GM10248 (cell line): ENCODE measurements around the gene CHD5.
A peak's percentile ranks its signal among the peaks of the same experiment; 100 is the strongest.

Experiments
- CTCF ChIA-PET: fragments of 300-600 bp; sonication (Branson Sonifier 250); formaldehyde crosslinking; extraction: SDS; loops from one replicate; lab custom pipeline; 2021; ENCODE audit warnings: antibody characterized with exemption; lab: Yijun Ruan, JAX
- POLR2A ChIA-PET: fragments of 350-650 bp; sonication (Branson Sonifier 250); formaldehyde crosslinking; extraction: SDS; loops from one replicate; lab custom pipeline; 2020; ENCODE audit warnings: antibody characterized with exemption; lab: Yijun Ruan, JAX
- DNase-seq: peaks from one replicate; pipeline ENCODE4 v3.0.0; 2012; ENCODE audit errors: extremely low spot score
- CTCF ChIP-seq: IDR thresholded peaks from 2 replicates; pipeline ENCODE4 v1.5.1; 2012; ENCODE audit warnings: mild to moderate bottlenecking, low read depth; ENCODE audit errors: extremely low read depth, missing control alignments, control extremely low read depth

Gene CHD5

GRCh38 chr1:6197746-6198427 lies 17.8 kb upstream of the CHD5 start:
- no peak for TF ChIP-seq CTCF
- CTCF ChIA-PET: interaction anchor here (1.3 to 1.8 kb wide), 3 partner anchors 8 to 12 kb away, joined by 4 to 12 read pairs (median 4); partner anchors contain the start of gene RNF207
- POLR2A ChIA-PET: interaction anchor here (0.7 kb wide), 1 partner anchor 403 kb away, joined by 4 read pairs; no protein-coding TSS in a partner anchor
- no peak for DNase-seq

GRCh38 chr1:6191968-6192367 lies 11.8 kb upstream of the CHD5 start:
- POLR2A ChIA-PET: interaction anchor here (0.6 kb wide), 1 partner anchor 42 kb away, joined by 3 read pairs; no protein-coding TSS in a partner anchor
- DNase-seq: no peak
- no peak for TF ChIP-seq CTCF
- CTCF ChIA-PET: interaction anchor here (1.3 to 1.5 kb wide), 2 partner anchors 11 to 13 kb away, joined by 3 to 6 read pairs; no protein-coding TSS in a partner anchor

- ChIA-PET POLR2A (no interaction called here), CTCF (interaction anchor here (1.2 to 2.8 kb wide), 3 partner anchors 10 to 16 kb away, joined by 3 to 11 read pairs (median 4); no protein-coding TSS in a partner anchor)
- TF ChIP-seq CTCF: no peak
- no peak for DNase-seq
Measured at GRCh38 chr1:6188466-6188865, 8.3 kb upstream of the CHD5 start.

GRCh38 chr1:6185635-6186382 lies 5.7 kb upstream of the CHD5 start:
- peak; percentile 49 for TF ChIP-seq CTCF
- no peak for DNase-seq
- CTCF ChIA-PET: interaction anchor here (0.6 to 2.4 kb wide), 10 partner anchors 8 to 46 kb away, joined by 3 to 9 read pairs (median 4); partner anchors contain the start of genes RNF207 and RPL22
- POLR2A ChIA-PET: no interaction called here

- DNase-seq: no peak
- TF ChIP-seq CTCF: no peak
- POLR2A ChIA-PET: no interaction called here
- CTCF ChIA-PET: interaction anchor here (0.6 to 2.4 kb wide), 10 partner anchors 9 to 47 kb away, joined by 3 to 9 read pairs (median 4); partner anchors contain the start of genes RNF207 and RPL22
Measured at GRCh38 chr1:6185151-6185550, 5.0 kb upstream of the CHD5 start.

- no peak for DNase-seq
- POLR2A ChIA-PET: no interaction called here
- CTCF ChIA-PET: interaction anchor here (1.8 to 2.4 kb wide), 3 partner anchors 16 to 22 kb away, joined by 3 to 9 read pairs (median 8); partner anchors contain the start of gene RNF207
- TF ChIP-seq CTCF: no peak
Measured at GRCh38 chr1:6184083-6184783, 4.1 kb upstream of the CHD5 start.
